K562 (cell line): ENCODE results near the gene SCUBE1. TPM values are rescaled to one million over a fixed set of nuclear protein-coding genes. Genes with fewer than 3 reads are reported as not detected.

ENCODE experiments used
- CBX2 ChIP-seq: fragments of 200-600 bp; sonication (generic); IDR thresholded peaks from one replicate; pipeline ENCODE4 v1.6.1; 2012; ENCODE audit warnings: mild to moderate bottlenecking, low read length, inconsistent platforms; ENCODE audit not compliant: insufficient read depth, poor library complexity, severe bottlenecking
- CHD7 ChIP-seq: fragments of 200-600 bp; sonication (generic); IDR thresholded peaks from one replicate; pipeline ENCODE4 v1.6.1; 2012; ENCODE audit warnings: mild to moderate bottlenecking, low read depth, low read length, inconsistent platforms
- ZFP30 ChIP-seq: fragments of 250-450 bp; sonication (Bioruptor Pico); IDR thresholded peaks from 2 replicates; pipeline ENCODE4 v1.8.0; 2022; ENCODE audit warnings: moderate library complexity, mild to moderate bottlenecking, inconsistent platforms, borderline replicate concordance
- ZNF436 ChIP-seq: fragments of 250-450, 450-650 bp; sonication (Bioruptor Pico); formaldehyde crosslinking; IDR thresholded peaks from 2 replicates; pipeline ENCODE4 v1.7.0; 2020; ENCODE audit warnings: mild to moderate bottlenecking
- polyA plus RNA-seq, 8 experiments: library from polyadenylated mRNA; depleted of rRNA in 4 of 8; stranded (reverse) in 5 of 8; unstranded in 3 of 8; fragments of >200 nt; fragmentation: Nextera tagmentation in 2 of 8; fragmentation: Illumina TruSeq in 1 of 8; extraction: Ambion mirVana in 2 of 8; extraction: Trizol in 1 of 8; gene quantifications; 2 replicates each; pipeline versions ENCODE4 v1.2.1 to v1.2.3, GENCODE V29; 2011 to 2014; ENCODE audit warnings: inconsistent platforms in 1 of 8, missing spikeins in 1 of 8
- total RNA-seq, 7 experiments: library from RNA; depleted of rRNA in 6 of 7; stranded (reverse); fragments of >200 nt in 6 of 7; fragmentation: Illumina TruSeq in 2 of 7; extraction: Trizol in 2 of 7; gene quantifications; 2 replicates each; pipeline versions ENCODE4 v1.2.1 to v1.2.3, GENCODE V29; 2011 to 2021; ENCODE audit warnings: low replicate concordance in 1 of 7

The SCUBE1 gene
- total and polyA plus RNA-seq, 9 of the 15 experiments (the other 6 are each of a cell fraction or from before 2014, with no cell fraction given), result 0.03 to 0.47 (median 0.29) TPM; not detected in 6

DNA sequence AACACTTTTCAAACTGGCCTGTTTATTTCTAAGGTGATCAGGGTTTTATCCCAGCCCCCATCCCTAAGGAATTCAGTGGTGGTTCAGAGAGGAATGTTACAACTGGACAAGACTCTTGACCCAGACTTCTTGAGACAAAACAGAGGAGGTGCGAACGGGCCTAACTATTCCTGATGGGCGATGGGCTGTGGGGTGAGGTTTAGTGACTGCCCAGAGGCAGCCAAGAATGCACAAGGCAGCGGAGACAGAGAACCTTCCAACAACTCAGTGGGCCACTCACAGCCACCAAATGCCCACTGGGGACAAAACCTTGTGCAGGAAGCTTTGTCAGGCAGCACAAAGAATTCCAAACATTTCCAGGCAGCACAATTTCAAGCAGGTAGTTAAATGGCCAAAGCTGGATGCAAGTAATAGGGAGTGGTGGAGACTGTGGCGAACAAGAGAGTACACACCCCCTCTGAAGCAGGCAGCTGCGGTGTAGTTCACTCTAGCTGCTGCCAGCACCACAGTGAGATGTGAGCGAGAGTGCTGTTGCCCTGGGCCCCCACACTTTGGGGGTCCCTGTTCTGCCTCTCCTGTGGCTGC, 29.2 kb downstream of the SCUBE1 start (continued):
- no peak for TF ChIP-seq CHD7
- no peak for TF ChIP-seq ZNF436 (CRISPR knock-in tag)
- no peak for TF ChIP-seq CBX2
- TF ChIP-seq ZFP30 (CRISPR knock-in tag), result no peak
